Uterus (tissue), 2 donors: ENCODE measurements around the gene SMCO3.

Experiments used
- CTCF ChIP-seq, 4 experiments: fragments of 200-600 bp in 2 of 4; fragments of 450-650 bp in 2 of 4; sonication (generic) in 2 of 4; IDR thresholded peaks; one replicate each; pipeline ENCODE4 v1.5.1; 2016 to 2019; ENCODE audit warnings: antibody characterized with exemption in 4 of 4, mild to moderate bottlenecking in 2 of 4, moderate library complexity in 1 of 4
- POLR2A ChIP-seq, 2 donors: fragments of 450-650 bp; IDR thresholded peaks; one replicate each; pipeline ENCODE4 v1.6.1; 2016; ENCODE audit warnings: antibody characterized with exemption in 2 of 2, mild to moderate bottlenecking in 1 of 2, moderate library complexity in 1 of 2

GRCh38 chr12:14826491-14826890 is 12.5 kb upstream of the SMCO3 start:
- TF ChIP-seq POLR2A (IDR thresholded peaks at IDR 0.05) (no peak), CTCF (IDR thresholded peaks at IDR 0.05) (no peak)
